GM19043 (cell line): ENCODE results near the gene CTNND2.

Experiments used
- ATAC-seq: cut with Tn5 transposase; IDR thresholded peaks from one replicate; pipeline ENCODE4 v1.9.1; 2021; ENCODE audit warnings: low read depth; ENCODE audit not compliant: unreplicated experiment

CTNND2 gene

GRCh38 chr5:11531811-11532555 lies 372.3 kb downstream of the CTNND2 start:
- no peak for ATAC-seq

- no peak for ATAC-seq
Measured at GRCh38 chr5:11528720-11529119, 375.5 kb downstream of the CTNND2 start.

- no peak for ATAC-seq
Measured at GRCh38 chr5:11527652-11528349, 376.4 kb downstream of the CTNND2 start.

- no peak for ATAC-seq
Measured at GRCh38 chr5:11525020-11525419, 379.2 kb downstream of the CTNND2 start.

GRCh38 chr5:11524188-11524587 lies 380.1 kb downstream of the CTNND2 start:
- no peak for ATAC-seq

GRCh38 chr5:11522796-11523195 lies 381.4 kb downstream of the CTNND2 start:
- ATAC-seq, result no peak

GRCh38 chr5:11520241-11520930 lies 383.9 kb downstream of the CTNND2 start:
- ATAC-seq, result no peak

GRCh38 chr5:11519236-11519635 lies 385.0 kb downstream of the CTNND2 start:
- ATAC-seq, result no peak

GRCh38 chr5:11518676-11519075 lies 385.6 kb downstream of the CTNND2 start:
- ATAC-seq, result no peak

- no peak for ATAC-seq
Measured at GRCh38 chr5:11514705-11515432, 389.4 kb downstream of the CTNND2 start.

GRCh38 chr5:11511878-11512277 lies 392.4 kb downstream of the CTNND2 start:
- no peak for ATAC-seq

GRCh38 chr5:11510889-11511288 lies 393.4 kb downstream of the CTNND2 start:
- ATAC-seq, result no peak

GRCh38 chr5:11509793-11510192 lies 394.5 kb downstream of the CTNND2 start:
- no peak for ATAC-seq

- ATAC-seq, result no peak
Measured at GRCh38 chr5:11507156-11507910, 396.9 kb downstream of the CTNND2 start.

GRCh38 chr5:11504886-11505193 lies 399.4 kb downstream of the CTNND2 start:
- no peak for ATAC-seq

- ATAC-seq, result no peak
Measured at GRCh38 chr5:11504065-11504885, 400.0 kb downstream of the CTNND2 start.

GRCh38 chr5:11502783-11503182 lies 401.5 kb downstream of the CTNND2 start:
- no peak for ATAC-seq

GRCh38 chr5:11497651-11498050 lies 406.6 kb downstream of the CTNND2 start:
- ATAC-seq, result no peak

- no peak for ATAC-seq
Measured at GRCh38 chr5:11496137-11496719, 408.0 kb downstream of the CTNND2 start.
